NCI-H2081 treated with DMSO at 0.1 percent for 48 hours (cell line): ENCODE results near the gene PFDN2.
"Not testable (repeated sequence)": the region's sequence is repeated elsewhere in the genome, so short reads cannot be mapped to it uniquely, and the experiment has no call there.

ENCODE experiments used
- DNase-seq: peaks from one replicate; lab custom pipeline; 2025; lab: John Stamatoyannopoulos, UW

Gene PFDN2

GRCh38 chr1:161138431-161138830 is 20.6 kb upstream of the PFDN2 start:
- DNase-seq, result no peak

DNA sequence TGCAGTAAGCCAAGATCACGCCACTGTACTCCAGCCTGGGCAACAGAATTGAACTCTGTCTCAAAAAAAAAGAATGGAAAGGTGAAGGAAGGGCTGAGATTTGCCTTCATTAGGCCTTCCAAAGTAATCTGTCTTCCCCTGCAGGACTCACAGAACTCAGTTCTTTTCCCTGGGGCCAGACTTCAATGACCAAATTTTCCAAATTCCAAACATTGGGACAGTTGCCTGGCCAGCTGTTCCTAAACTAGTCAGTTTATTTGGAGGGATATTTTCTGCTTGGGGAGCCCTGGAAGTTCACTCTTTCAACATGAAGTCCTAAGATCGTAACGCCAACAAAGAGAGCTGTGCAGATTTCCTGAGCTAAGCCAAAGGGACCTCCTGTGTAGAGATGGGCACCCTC is 20.0 kb upstream of the PFDN2 start:
- DNase-seq, result no peak

DNA sequence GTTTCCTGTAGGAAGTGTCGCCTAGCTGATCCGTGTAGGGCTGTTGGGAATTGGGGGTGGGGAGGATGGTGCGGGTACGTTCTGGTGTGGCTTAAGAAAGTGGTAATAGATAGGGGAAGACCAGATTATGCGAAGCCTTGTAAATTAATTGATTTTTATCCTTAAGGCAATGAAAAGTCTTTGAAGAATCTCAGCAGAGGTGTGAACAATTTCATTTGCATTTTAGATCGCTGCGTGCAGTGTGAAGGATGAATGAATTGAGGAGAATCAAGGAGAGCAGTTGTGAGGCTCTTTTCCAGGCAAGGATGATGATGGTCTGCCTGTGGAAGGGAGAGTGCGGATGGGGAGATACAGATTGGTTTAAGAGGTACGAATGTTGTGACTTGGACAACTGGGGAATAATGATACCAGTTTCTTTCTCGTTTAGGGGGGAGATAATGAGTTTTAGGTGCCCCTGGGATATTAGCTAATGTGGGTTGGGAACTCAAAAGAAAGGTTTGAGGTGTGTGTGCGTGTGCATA is 15.4 kb upstream of the PFDN2 start:
- DNase-seq, result no peak

- DNase-seq, result peak; percentile 94
These were observed 14.8 kb upstream of the PFDN2 start, which contains the start of gene DEDD for GRCh38 chr1:161132410-161133219. Gene DEDD (minus strand): TSS chr1:161132667. CDS start chr1:161124462, 8,205 bp downstream.

DNA sequence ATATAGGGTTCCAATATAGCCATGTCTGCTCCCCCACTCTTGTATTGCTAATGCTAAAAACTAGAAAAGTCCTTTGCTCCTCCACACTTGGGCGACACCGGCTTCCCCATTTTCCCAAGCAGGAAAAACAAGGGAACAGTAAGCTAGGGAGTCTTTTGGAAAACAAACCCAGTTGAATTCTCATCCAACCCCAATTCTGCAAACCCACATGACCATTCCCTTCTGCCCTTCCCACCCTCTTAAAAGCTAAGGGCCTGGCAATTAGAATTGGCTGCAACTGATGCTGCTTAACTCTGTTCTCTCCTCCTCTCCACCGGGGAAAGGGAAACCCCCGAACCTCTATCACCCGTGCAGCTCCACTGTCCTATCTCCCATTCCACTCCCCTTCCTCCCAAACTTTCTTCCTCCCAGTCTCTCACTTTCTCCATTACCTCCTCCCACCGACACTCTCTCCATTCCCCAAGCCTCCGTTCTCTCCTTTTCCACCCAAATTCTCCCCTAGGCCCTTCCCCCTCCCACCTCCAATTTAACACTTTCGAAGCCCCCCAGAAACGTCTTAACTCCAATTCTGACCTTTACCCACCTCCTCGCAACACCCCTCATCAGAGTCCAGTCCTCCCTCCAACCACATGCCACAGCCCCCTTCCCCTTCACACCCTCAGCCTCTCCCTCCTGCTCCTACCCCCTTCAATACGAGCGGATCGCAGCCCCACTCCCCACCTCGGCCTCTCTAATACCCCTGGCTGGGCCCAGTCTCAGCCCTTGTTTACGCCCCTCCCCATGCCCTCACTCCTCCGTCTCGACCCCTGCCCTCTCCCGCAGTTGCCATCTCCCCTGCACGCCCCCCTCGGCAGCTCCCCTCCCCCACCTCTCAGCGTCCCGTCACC is 13.9 kb upstream of the PFDN2 start:
- DNase-seq, result no peak

- DNase-seq, result no peak
These were observed 12.4 kb upstream of the PFDN2 start for GRCh38 chr1:161130266-161130665.

GRCh38 chr1:161128591-161129420 is 11.0 kb upstream of the PFDN2 start:
- no peak for DNase-seq

DNA sequence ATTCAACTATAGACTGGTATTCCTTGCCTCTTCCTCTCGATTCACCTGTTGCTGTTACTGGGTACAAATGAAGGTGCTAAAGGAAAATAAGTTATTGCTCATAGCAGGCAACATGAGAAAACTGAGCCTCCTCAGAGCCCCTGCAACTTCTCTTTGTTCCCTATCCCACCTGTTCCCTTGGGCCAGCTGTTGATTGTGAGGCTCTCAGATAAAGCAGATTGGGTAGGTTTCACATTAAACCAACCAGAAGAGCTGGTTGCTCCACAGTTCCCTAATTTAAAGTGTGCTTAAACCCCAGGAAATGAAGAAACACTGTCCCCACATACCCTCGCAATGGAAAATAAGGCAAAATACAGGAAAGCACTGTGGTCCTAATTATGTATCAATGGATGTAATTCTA is 9.8 kb upstream of the PFDN2 start:
- no peak for DNase-seq

GRCh38 chr1:161122967-161123366 is 5.1 kb upstream of the PFDN2 start:
- no peak for DNase-seq

GRCh38 chr1:161121834-161122233 is 4.0 kb upstream of the PFDN2 start:
- DNase-seq, result no peak

DNA sequence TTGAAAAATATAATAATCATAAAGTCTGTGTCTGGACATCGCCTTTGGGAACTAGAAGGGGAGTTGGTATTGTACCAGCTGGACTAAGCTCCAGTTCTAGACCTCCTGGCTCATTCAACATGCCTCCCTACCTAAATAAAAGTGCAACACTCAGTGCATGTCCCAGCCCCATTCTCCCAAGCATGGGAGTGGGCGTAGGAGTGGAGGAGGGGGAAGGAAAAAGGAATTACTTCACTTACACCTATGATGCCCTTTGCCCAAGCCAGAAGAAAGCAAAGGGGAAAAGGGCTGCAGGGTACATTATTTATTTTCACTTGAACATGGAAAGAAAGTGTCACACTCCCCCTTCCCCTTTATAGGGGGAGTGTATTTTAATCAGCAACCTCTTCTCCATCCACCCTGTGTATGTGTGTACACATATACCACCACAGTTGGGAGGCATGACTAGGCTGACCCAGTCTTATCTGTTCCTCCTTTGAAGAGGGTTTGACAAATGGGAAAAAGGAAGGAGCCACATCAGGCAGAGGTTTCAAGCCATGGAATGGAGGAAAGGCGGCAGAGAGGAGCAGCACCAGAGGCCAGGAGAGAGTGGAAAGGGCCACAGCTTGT is 3.3 kb upstream of the PFDN2 start:
- no peak for DNase-seq

DNA sequence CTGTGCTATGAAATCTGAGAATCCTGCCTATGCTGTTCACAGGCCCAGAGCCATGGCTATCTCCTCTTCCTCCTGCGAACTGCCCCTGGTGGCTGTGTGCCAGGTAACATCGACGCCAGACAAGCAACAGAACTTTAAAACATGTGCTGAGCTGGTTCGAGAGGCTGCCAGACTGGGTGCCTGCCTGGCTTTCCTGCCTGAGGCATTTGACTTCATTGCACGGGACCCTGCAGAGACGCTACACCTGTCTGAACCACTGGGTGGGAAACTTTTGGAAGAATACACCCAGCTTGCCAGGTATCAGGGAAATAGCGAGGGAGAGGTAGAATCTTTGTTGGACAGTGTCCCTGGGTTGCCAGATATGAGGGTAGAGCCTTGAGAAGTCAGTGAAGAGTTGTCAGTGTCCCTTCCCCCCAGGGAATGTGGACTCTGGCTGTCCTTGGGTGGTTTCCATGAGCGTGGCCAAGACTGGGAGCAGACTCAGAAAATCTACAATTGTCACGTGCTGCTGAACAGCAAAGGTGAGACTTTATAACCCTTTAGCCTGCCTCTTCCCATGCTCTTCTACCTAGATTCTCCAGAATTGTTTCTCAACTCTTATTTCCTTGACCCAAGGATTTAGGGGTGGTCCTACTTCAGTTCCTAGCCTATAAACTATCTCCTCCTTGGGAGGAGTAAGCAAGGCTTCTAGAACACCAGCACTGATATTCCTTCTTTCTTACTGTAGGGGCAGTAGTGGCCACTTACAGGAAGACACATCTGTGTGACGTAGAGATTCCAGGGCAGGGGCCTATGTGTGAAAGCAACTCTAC is 1.5 kb upstream of the PFDN2 start:
- DNase-seq, result no peak

DNA sequence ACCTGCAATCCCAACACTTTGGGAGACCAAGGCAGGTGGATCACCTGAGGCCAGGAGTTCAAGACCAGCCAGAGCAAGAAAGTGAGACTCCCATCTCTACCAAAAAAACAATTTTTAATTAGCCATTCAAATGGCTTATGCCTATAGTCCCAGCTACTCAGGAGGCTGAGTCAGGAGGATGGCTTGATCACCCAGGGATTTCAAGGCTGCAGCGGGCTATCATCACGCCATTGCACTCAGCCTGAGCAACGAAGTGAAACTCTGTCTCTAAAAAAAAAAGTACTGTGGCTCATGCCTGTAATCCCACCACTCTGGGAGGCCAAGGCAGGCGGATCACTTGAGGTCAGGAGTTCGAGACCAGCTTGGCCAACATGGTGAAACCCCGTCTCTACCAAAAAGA is 1.9 kb downstream of the PFDN2 start:
- DNase-seq, result not testable (repeated sequence)

GRCh38 chr1:161115132-161115711 is 2.6 kb downstream of the PFDN2 start:
- no peak for DNase-seq

- DNase-seq, result no peak
These were observed 3.3 kb downstream of the PFDN2 start for GRCh38 chr1:161114556-161114955.

DNA sequence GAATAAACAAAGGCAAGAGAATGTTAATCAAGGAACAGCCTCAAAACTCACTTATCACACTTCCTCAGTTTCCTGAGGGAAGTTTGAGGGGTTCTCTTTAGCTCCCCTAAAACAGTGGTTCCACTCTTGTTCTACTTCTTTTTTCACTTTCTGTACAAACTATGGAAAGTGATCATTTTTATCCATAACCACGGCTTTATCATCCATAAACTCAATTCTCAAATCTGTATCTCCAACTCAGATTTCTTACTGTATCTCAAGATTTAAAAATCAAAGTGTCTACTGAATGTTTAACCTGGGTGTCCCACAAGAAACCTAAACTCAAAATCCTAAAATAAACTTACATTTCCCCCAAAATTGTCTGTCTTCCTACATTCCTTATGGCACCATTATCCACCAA is 3.9 kb downstream of the PFDN2 start:
- no peak for DNase-seq

DNA sequence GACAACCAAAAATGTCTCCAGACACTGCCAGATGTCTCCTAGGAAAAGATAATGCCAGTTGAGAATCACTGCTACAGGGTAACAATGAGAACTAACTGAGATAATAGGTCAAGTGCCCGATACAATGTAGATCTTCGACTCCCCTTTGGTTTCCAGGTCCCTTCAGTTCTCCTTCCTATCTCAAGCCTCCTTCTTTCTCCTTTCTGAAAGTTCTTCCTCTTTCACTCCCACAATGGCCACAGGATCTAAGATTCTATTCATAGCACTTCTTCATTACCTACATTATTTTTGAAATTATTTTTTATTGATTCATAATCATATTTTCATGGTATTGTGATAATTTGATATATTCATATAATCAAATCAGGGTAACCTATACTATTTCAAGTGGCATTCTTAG is 6.3 kb downstream of the PFDN2 start:
- no peak for DNase-seq

DNA sequence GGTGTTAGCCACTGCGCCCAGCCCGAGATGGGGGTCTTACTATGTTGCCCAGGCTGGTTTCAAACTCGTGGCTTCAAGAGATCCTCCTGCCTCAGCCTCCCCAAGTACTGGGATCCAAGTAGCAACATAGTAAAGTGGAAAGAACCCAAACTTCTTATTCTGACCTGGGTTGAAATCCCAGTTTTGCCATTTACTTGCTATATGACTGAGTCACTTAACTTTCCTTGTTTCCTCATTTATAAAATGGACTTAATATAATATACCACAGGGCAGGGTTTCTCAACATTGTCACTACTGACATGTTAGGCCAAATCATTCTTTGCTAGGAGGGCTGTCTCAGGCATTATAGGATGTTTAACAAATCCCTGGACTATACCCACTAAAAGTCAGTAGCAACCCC is 6.7 kb downstream of the PFDN2 start:
- no peak for DNase-seq

GRCh38 chr1:161106431-161106830 is 11.4 kb downstream of the PFDN2 start:
- no peak for DNase-seq

DNA sequence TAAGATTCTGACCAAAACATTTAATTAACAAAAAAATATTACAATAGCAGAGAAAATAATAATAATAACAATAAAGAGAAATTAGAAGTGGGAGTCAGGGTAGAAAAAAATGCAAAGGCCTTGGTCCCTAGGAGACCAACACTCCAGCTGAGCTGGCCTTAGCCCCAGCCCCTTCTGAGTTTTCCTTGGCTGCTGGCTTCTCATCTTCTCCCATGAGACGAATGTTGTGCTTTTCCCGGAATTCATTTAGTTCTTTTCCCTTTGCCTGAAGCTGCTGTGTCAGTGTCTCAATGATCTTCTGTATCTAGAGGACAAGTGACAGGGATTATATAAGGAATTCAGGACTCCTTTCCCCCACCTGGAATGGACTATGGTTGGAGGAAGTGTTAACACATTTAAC is 17.3 kb downstream of the PFDN2 start:
- no peak for DNase-seq
